Epidermal melanocyte (primary cell): ENCODE results near the gene SCYGR2.
"Not testable (repeated sequence)": the region's sequence is repeated elsewhere in the genome, so short reads cannot be mapped to it uniquely, and the experiment has no call there.

ENCODE experiments used
- DNase-seq: peaks from one replicate; pipeline ENCODE4 v3.0.0; 2011; ENCODE audit warnings: low spot score; ENCODE audit not compliant: insufficient read length

The SCYGR2 gene, protein sequence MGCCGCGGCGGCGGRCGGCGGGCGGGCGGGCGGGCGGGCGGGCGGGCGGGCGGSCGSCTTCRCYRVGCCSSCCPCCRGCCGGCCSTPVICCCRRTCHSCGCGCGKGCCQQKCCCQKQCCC

GRCh38 chr2:227598835-227599503, at the start of gene SCYGR2:
Gene SCYGR2, plus strand, starts transcription at chr2:227598893. Its CDS starts 0 bp downstream, at chr2:227598893.
- DNase-seq, result not testable (repeated sequence)

DNA sequence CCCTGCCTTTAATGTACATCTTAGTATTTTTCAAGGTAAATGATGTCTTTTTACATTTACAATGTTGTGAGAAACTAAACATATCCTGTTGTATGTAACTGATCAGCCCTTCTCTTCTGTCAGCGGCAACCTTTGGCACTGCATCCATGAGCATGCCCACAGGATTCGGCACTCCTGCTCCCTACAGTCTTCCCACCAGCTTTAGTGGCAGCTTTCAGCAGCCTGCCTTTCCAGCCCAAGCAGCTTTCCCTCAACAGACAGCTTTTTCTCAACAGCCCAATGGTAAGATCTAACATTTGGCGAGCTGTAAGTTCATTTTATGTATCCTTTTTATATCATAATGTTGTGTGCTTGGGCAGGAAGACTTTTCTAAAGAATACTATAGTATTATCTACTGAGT, 46.9 kb upstream of the SCYGR2 start:
- DNase-seq, result no peak

- DNase-seq, result no peak
Observed at GRCh38 chr2:227562581-227562980, 36.1 kb upstream of the SCYGR2 start.

DNA sequence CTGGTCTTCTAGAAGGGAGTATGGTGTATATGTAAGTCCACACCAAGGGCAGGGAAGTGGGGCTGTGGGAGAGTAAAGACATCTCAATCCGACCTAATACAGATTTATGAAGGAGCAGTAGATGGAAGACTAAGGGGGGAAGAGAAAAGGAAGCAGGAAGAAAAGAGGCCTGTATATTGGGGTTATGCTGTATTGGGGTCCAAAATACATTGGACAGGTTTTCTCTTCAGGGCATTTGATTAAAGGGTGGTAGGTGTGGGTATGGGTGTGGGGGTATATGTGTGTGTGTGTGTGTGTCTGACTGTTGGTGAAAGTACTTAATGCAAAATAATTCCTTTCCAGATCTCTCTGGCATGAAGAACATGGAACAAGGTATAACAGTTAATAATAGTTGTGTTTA, 33.6 kb upstream of the SCYGR2 start:
- DNase-seq, result no peak

DNA sequence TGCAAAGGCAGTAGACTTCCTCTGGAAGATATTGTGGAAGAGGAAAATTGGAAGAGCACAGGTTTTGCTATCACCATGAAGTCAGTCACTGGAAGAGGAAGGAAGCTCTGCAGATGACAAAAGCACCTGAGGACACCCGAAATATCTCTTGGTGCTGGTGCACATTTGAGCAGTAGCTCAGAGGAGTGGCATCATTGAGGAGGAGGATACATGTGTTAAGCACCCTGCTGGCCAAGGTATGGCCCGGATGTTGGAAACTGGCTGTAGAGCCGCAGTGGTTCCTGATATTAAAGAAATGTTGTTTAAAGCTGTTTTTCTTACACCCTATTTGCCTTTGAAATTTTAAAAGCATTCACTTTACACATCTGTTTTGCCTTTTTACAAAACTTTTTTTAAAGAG, 32.7 kb upstream of the SCYGR2 start:
- no peak for DNase-seq

- DNase-seq, result no peak
Observed at GRCh38 chr2:227568852-227569169, 29.9 kb upstream of the SCYGR2 start.

- DNase-seq, result no peak
Observed at GRCh38 chr2:227570615-227571014, 28.1 kb upstream of the SCYGR2 start.

DNA sequence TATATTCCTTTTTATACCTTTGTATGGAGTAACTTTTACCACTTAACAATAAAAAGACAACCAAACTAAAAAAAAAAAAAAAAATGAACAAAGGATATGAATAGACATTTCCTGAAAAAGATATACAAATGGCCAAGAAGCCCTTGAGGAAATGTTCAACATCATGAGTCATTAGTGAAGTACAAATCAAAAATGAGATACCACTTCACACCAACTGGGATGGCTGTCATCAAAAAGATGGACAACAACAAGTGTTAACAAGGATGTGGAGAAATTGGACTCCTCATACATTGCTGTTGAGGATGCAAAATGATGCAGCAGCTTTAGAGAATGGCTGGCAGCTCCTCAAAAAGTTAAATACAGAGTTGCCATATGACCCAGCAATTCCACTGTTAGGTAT, 22.6 kb upstream of the SCYGR2 start:
- no peak for DNase-seq

GRCh38 chr2:227576812-227577211, 21.9 kb upstream of the SCYGR2 start:
- no peak for DNase-seq

DNA sequence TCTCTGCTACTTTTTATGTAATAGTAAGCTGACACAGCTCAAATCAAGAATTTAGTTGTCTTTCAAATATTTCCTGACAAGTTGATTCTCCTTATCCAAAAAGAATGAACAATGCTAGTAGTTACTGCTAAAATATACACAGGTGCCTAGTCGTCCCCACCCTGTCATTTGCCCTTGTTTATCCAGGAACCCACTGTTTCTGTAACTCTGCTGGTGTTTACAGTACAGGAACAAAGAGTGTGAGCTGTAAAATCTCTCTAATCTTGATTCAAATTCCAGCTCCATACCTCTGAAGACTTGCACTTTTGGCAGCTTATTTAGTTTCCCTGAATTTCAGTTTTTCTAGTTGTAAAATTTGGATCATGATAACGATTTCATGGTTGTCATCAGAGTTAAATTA, 21.1 kb upstream of the SCYGR2 start:
- DNase-seq, result no peak

DNA sequence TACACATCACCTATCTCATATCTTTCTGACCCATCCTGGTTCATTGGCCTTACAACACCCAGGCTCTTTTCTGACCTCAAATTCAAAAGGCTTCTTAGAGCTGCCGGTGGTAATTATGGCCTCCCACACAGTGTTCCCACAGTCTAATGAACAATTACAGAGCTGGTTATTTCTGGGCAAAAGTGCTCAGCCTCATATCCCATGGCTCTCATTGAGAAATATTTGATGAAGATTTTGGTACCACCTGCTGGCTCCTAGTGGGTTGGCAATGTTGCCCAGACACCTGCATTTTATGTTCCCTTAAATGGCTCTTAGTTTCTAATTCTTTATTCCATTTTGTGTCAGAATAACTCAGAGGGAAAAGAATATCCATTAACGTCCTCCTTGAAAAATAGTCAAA, 20.1 kb upstream of the SCYGR2 start:
- no peak for DNase-seq

GRCh38 chr2:227579791-227580190, 18.9 kb upstream of the SCYGR2 start:
- DNase-seq, result no peak

- DNase-seq, result no peak
Observed at GRCh38 chr2:227582369-227582768, 16.3 kb upstream of the SCYGR2 start.

- DNase-seq, result no peak
Observed at GRCh38 chr2:227592694-227593387, 5.9 kb upstream of the SCYGR2 start.

DNA sequence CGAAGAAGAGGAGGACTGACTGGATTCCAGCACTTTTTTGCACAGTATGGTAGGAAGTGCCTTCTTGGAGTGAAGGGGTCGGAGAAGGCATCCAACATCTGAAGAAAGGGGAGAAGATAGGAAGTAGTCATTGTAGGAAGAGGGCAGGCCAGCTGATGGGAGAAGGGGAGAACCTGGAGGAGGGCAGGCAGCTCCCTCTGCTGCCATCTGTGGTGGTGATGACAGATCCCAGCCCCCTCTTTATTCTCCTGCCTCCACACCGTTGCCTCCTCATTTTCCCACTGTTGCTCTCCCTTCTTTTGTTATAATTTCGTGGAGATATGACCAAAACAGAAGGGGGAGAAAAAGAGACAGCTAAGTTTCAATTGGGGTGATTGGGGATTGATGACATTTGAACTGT, 2.9 kb upstream of the SCYGR2 start:
- no peak for DNase-seq

GRCh38 chr2:227597036-227597435, 1.7 kb upstream of the SCYGR2 start:
- DNase-seq, result no peak

DNA sequence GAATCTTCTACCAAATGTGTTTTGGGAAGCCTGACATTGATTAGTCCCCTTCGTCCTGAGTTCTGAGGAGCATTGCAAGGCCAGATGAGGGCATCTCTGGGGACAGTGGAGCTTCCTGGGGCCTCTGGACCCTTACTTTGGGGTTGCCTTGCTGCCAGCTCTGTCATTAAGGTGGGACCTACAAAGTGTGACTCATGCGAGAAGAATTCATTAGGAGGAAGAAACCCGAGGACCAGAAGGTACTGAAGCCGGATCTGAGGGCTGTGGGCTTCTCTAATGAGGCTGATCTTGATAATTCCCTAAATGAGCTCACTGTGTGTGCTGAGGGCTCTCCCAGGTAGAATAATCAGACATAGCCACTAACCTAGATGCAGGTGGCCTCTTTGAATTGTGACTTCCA, 695 bp upstream of the SCYGR2 start:
- DNase-seq, result no peak

GRCh38 chr2:227602358-227602757, 3.7 kb downstream of the SCYGR2 start:
- DNase-seq, result no peak

- no peak for DNase-seq
Observed at GRCh38 chr2:227606476-227606875, 7.8 kb downstream of the SCYGR2 start.

DNA sequence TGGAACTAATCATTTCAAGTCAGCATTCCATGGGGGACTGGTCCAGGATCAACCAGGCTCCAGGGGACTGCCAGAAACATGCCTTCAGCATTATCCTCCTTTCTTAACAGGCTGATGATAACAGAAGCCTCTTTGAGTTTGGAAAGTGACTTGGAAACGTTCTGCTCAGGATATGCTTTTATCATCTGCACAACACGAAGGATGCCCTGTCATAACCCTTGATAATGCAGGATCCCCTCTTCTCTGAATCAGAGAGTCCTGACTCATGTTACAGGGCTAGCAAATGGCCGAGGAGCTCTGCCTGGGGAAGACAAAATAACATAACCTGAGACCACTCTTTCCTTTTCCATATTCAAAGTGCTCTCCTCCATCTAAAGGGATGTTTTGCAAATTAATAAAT, 9.2 kb downstream of the SCYGR2 start:
- no peak for DNase-seq

DNA sequence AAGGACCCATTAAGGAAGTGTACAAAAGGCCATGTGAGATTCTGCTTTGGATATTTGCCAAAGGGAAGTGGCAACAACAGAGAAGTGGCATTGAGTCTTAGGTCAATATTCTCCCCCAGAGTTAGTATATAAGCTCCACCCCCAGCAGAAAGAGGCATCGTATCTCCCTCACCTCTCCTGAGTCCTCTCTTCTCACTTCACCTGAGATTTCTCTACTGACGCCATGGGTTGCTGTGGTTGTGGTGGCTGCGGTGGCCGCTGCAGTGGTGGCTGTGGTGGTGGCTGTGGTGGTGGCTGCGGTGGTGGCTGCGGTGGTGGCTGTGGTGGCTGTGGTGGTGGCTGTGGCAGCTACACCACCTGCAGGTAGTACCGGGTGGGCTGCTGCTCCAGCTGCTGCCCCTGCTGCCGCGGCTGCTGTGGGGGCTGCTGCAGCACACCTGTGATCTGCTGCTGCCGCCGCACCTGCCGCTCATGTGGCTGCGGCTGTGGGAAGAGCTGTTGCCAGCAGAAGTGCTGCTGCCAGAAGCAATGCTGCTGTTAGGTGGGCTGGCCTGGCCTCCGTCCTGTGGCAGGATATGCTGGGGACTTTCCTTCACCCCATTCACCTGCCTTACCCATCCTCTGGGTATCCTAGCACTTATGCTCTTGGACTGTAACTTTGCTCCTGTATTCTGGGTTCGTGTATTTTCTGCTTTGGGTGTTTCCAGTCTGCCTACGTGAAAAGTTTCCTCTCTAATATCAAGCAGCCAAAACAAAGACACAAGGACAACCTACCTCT, 10.1 kb downstream of the SCYGR2 start:
- no peak for DNase-seq

GRCh38 chr2:227610123-227610522, 11.4 kb downstream of the SCYGR2 start:
- no peak for DNase-seq
